SK-N-MC (cell line): Measurements from ENCODE around the gene PHLDA3.

Experiments used
- EZH2 ChIP-seq: fragments of 200-600 bp; sonication (generic); IDR thresholded peaks from one replicate; pipeline ENCODE4 v1.6.1; 2017; ENCODE audit warnings: antibody characterized with exemption
- FOXP2 ChIP-seq: optimal IDR thresholded peaks from 2 replicates; pipeline ENCODE3; 2011; ENCODE audit warnings: mild to moderate bottlenecking, moderate library complexity; ENCODE audit not compliant: insufficient read depth; ENCODE audit errors: extremely low read length, control extremely low read depth
- POLR2AphosphoS5 ChIP-seq: IDR thresholded peaks from 2 replicates; pipeline ENCODE4 v1.6.1; 2012; ENCODE audit warnings: mild to moderate bottlenecking, low read depth, low read length, borderline replicate concordance

DNA sequence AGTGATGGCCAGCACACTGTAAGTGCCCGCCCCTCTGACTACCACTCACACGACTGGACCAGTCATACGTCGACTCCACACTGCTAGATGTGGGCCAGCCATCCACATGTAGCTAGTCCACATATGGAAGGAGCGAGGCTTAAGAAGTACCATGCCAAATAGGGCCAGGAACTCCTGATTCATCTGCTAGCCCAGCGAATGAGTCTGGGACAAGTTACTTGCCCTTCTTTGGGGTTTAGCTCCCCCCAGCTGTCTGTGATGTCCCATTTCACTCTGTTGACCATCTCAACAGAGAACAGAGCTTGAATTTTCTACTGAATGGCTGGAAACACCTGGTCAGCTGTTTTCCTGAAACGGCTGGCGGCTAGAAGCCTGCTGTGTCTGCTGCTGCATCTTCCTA, 32.2 kb upstream of the PHLDA3 start:
- no peak for TF ChIP-seq POLR2AphosphoS5
- no peak for TF ChIP-seq EZH2
- no peak for TF ChIP-seq FOXP2
